ENCODE measurements around the gene SNAPC4. TPM values are rescaled to one million over a fixed set of nuclear protein-coding genes. Genes with fewer than 3 reads are reported as not detected.
A peak's percentile ranks its signal among the peaks of the same experiment; 100 is the strongest.

The SNAPC4 gene
- total and polyA plus RNA-seq, 4 donors, result 1.6 to 13.9 (median 7.3) TPM

DNA sequence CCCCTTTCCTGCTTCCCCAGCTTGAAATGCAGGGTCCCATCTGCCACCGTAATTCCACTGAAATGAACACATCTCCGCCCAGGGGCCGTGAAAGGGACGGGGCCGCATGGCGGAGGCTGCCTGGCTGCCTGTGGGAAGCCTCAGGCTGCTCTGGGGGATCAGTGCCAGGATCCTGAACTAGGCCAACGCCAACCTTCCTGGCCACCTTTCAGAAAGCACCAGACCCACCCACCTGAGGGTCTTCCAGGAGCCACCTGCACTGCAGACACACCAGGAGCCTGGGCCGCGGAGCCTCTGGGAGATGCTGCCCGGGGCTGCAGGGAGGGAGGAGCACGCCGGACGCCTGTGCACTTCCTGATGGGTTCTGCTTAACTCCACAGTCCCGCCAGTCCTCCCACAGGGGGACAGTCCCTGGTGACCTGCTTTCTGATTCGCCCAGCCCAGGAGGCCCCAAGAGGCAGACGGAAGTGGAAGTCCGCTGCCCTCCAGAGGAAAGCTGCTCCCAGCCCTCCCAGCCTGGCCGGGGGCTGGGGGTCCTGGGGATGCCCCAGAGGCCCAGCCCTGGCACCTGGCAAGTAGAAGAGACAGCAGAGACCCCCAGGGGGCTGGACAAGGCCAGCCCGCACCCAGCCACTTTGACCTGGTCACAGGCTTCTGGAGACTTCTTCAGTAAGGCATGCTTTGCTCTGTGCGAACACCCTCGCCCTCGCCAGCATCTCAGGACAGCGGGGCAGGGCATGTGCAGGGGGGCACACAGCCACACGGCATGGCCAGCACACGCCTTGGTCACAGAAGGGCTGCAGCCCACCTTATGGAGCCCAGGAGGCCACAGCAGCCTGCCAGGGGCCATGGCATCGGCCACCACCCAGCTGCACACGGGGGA lies 26.4 kb downstream of the SNAPC4 start, which contains the start of gene CARD9:
CARD9 (minus strand) TSS at position 370 of the 883 bp plus-strand sequence. CDS start 1,591 bp downstream, outside the sequence.
- no peak within 1 kb of the TSS for H3K27ac ChIP-seq (ENCODE audit: low read depth in 1 of 2, low read length in 2 of 2)
- no peaks in the 10 kb centered on the region for H3K36me3 ChIP-seq (ENCODE audit: control insufficient read depth in 1 of 2, insufficient read depth in 2 of 2, low read length in 1 of 2)
- ATAC-seq (ENCODE audit: low FRiP score), result peak; percentile 13
- DNase-seq, result peak in 1 of 2 donors; percentile 80
- H3K27me3 ChIP-seq (ENCODE audit: control insufficient read depth in 1 of 2, insufficient read depth in 2 of 2, low read length in 1 of 2), result no peaks in the 10 kb centered on the region
- no peaks in the 10 kb centered on the region for H3K9me3 ChIP-seq (ENCODE audit: control insufficient read depth, low read length)
- no peak within 1 kb of the TSS for H3K4me3 ChIP-seq (ENCODE audit: low read length in 2 of 2)
- WGBS, 2 donors, result 63 to 66% methylated on average over 27 of the region's 27 CpGs
- no peaks in the 10 kb centered on the region for H3K4me1 ChIP-seq (ENCODE audit: control insufficient read depth in 1 of 2, insufficient read depth in 2 of 2, low read length in 2 of 2)
- intact Hi-C loops (cut with DNase I), result no loop called here

DNA sequence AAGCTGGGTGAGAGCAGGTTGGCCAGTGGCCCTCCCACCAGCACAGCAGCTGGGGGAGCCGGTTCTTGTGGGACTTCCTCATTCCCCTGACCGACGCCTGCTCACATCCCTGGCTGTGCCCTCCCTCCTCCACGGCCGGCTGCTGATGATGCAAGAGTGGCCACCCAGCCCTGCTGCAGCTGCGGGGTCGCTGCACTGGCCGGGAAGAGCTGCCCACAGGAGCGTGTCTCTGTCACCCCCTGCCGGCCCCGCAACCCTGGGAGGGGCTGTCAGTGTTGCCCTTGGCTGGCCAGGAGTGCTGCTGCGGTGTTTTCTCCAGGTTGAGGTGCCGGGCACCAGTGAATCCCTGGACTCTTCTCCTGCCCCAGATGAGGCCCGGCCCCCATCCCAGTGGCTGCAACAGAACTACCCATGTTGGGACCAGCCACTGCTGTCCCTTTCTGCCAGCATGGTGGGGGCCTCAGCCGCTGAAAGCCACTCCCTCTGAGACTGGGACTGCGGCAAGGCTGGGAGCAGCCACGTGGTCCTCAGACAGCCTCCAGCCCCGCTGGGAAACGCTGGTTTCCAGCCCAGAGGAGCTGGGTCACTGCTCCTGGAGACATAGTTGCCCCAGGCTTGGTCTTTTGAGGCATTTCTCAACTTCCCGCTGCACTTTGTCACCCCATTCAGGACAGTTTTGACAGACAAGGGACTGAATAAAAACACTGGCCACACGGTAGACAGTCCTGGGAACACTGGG lies 27.2 kb downstream of the SNAPC4 start:
- no peaks in the 10 kb centered on the region for H3K4me1 ChIP-seq (ENCODE audit: control insufficient read depth in 1 of 2, insufficient read depth in 2 of 2, low read length in 2 of 2)
- whole genome bisulfite sequencing, 2 donors, result 15 to 21% methylated on average over 21 of the region's 21 CpGs
- H3K36me3 ChIP-seq (ENCODE audit: control insufficient read depth in 1 of 2, insufficient read depth in 2 of 2, low read length in 1 of 2), result no peaks in the 10 kb centered on the region
- intact Hi-C loops (cut with DNase I), result no loop called here
- no peak overlapping the region for H3K4me3 ChIP-seq (ENCODE audit: low read length in 2 of 2)
- H3K27me3 ChIP-seq (ENCODE audit: control insufficient read depth in 1 of 2, insufficient read depth in 2 of 2, low read length in 1 of 2), result no peaks in the 10 kb centered on the region
- no peaks in the 10 kb centered on the region for H3K9me3 ChIP-seq (ENCODE audit: control insufficient read depth, low read length)
- no peak overlapping the region for H3K27ac ChIP-seq (ENCODE audit: low read depth in 1 of 2, low read length in 2 of 2)
- DNase-seq, result peak in 1 of 2 donors; percentile 89
- peak; percentile 44 for ATAC-seq (ENCODE audit: low FRiP score)

DNA sequence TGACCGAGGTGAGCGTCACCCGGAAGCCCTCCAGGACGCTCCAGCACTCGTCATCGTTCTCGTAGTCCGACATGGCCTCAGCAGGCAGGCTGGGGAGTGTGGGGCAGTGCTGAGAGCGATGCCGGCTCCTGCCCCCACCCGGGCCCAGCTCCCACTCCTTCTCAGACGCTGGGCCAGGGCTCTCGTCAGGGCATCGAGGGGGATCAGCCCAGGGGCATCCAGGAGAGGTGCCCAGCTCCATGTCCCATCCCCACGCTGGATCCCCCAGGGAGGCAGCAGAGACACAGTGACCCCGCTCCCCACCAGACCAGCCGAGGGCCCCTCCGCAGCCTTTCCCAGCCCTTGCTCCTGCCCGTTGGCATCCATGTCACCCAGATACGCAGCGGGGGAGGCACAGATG lies 28.0 kb downstream of the SNAPC4 start:
- WGBS, 2 donors, result 86 to 88% methylated on average over 20 to 21 of the region's 21 CpGs
- no peak for ATAC-seq (ENCODE audit: low FRiP score)
- no peaks in the 10 kb centered on the region for H3K27me3 ChIP-seq (ENCODE audit: control insufficient read depth in 1 of 2, insufficient read depth in 2 of 2, low read length in 1 of 2)
- no peak overlapping the region for H3K4me3 ChIP-seq (ENCODE audit: low read length in 2 of 2)
- no peaks in the 10 kb centered on the region for H3K36me3 ChIP-seq (ENCODE audit: control insufficient read depth in 1 of 2, insufficient read depth in 2 of 2, low read length in 1 of 2)
- no peaks in the 10 kb centered on the region for H3K9me3 ChIP-seq (ENCODE audit: control insufficient read depth, low read length)
- H3K4me1 ChIP-seq (ENCODE audit: control insufficient read depth in 1 of 2, insufficient read depth in 2 of 2, low read length in 2 of 2), result no peaks in the 10 kb centered on the region
- intact Hi-C loops (cut with DNase I), result no loop called here
- DNase-seq, result no peak
- no peak overlapping the region for H3K27ac ChIP-seq (ENCODE audit: low read depth in 1 of 2, low read length in 2 of 2)

DNA sequence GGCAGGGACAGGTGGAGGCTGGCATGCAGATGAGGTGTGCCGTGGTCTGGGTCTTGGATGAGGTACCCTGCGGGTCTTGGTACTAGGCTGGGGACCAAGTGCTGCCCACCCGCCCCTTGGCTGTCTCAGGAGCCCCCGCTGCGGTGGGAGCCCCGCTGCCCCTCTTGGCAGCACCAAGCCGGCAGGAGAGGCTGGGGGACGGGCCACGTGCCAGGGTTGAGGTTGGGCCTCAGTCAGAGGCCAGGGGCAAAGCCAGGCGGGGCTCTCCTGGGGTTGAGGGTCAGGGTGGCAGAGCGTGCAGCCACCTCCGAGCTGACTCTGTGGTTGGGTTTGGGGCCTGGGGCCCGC lies 28.5 kb downstream of the SNAPC4 start:
- Histone ChIP-seq H3K36me3 (ENCODE audit: control insufficient read depth in 1 of 2, insufficient read depth in 2 of 2, low read length in 1 of 2) (no peaks in the 10 kb centered on the region), H3K4me1 (ENCODE audit: control insufficient read depth in 1 of 2, insufficient read depth in 2 of 2, low read length in 2 of 2) (no peaks in the 10 kb centered on the region), H3K4me3 (ENCODE audit: low read length in 2 of 2) (no peak overlapping the region), H3K27me3 (ENCODE audit: control insufficient read depth in 1 of 2, insufficient read depth in 2 of 2, low read length in 1 of 2) (no peaks in the 10 kb centered on the region), H3K27ac (ENCODE audit: low read depth in 1 of 2, low read length in 2 of 2) (no peak overlapping the region), H3K9me3 (ENCODE audit: control insufficient read depth, low read length) (no peaks in the 10 kb centered on the region)
- intact Hi-C loops (cut with DNase I), result no loop called here
- DNase-seq (no peak), ATAC-seq (ENCODE audit: low FRiP score) (no peak)
- WGBS, 2 donors, result 92% methylated on average over 13 of the region's 13 CpGs

DNA sequence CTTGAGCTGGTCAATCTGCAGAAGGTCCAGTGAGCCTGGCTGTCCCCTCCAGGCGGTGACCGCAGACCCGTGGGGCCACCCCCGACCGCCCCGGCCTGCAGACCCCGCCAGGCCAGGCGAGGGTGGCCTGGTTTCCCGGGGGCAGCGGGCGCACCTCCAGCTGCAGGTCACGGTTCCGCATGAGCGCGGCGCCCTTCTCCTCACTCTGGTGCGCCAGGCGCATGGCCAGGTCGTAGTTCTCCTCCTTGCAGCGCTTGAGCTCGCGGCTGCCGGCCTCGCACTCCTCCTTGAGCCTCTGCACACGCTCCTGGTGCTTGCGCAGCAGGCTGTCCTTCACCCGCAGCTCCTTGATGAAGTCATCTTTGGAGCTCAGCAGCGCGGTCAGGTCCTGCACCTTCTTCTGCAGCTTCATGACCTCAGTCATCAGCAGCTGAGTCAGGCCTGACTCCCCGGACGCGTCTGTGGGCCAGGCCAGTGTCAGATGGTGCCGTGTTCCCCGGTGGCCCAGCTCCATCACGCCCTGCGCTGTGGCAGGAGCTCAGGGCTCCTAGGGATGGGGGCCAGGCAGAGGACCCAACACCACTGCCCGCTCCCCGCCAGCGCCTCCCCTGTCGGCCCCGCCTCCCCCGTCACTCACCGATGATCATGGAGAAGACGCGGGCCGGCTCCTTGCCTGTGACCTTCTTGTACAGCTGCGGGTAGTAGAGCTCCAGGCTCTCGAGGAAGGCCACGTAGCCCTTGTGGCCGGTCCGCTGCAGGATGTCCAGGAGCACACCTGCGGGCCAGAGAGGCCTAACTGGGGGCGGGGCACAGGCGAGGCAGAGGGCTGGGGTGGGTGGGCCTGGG lies 29.1 kb downstream of the SNAPC4 start:
- Histone ChIP-seq H3K27ac (ENCODE audit: low read depth in 1 of 2, low read length in 2 of 2) (no peak overlapping the region), H3K9me3 (ENCODE audit: control insufficient read depth, low read length) (no peaks in the 10 kb centered on the region), H3K4me3 (ENCODE audit: low read length in 2 of 2) (no peak overlapping the region), H3K4me1 (ENCODE audit: control insufficient read depth in 1 of 2, insufficient read depth in 2 of 2, low read length in 2 of 2) (no peaks in the 10 kb centered on the region), H3K36me3 (ENCODE audit: control insufficient read depth in 1 of 2, insufficient read depth in 2 of 2, low read length in 1 of 2) (no peaks in the 10 kb centered on the region), H3K27me3 (ENCODE audit: control insufficient read depth in 1 of 2, insufficient read depth in 2 of 2, low read length in 1 of 2) (no peaks in the 10 kb centered on the region)
- intact Hi-C loops (cut with DNase I), result no loop called here
- WGBS, 2 donors, result 90 to 94% methylated on average over 53 to 54 of the region's 54 CpGs
- ATAC-seq (ENCODE audit: low FRiP score) (no peak), DNase-seq (no peak)

DNA sequence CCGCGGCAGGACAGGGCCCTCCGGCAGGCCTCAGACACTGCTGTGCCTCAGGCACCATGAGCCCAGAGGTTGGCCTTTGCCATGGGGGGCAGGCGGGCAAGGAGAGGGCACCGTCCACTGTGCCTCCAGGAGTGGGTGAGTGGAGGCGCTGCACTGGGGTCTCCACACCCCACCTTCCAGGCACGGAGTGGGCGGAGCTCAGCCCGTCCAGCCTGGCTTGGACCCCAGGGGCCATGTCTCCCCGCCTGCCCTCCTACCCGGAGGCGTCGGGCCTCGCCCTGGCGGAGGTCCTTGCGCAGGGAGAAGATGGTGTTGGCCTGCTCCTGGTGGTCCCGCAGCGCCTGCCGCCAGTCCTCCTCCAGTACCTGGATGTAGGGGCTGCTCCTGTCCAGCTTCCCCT lies 29.9 kb downstream of the SNAPC4 start:
- Histone ChIP-seq H3K4me3 (ENCODE audit: low read length in 2 of 2) (no peak overlapping the region), H3K4me1 (ENCODE audit: control insufficient read depth in 1 of 2, insufficient read depth in 2 of 2, low read length in 2 of 2) (no peaks in the 10 kb centered on the region), H3K9me3 (ENCODE audit: control insufficient read depth, low read length) (no peaks in the 10 kb centered on the region), H3K27me3 (ENCODE audit: control insufficient read depth in 1 of 2, insufficient read depth in 2 of 2, low read length in 1 of 2) (no peaks in the 10 kb centered on the region), H3K36me3 (ENCODE audit: control insufficient read depth in 1 of 2, insufficient read depth in 2 of 2, low read length in 1 of 2) (no peaks in the 10 kb centered on the region), H3K27ac (ENCODE audit: low read depth in 1 of 2, low read length in 2 of 2) (no peak overlapping the region)
- no peak for DNase-seq
- no peak for ATAC-seq (ENCODE audit: low FRiP score)
- WGBS, 2 donors, result 94 to 95% methylated on average over 17 to 19 of the region's 19 CpGs
- intact Hi-C loops (cut with DNase I), result no loop called here

DNA sequence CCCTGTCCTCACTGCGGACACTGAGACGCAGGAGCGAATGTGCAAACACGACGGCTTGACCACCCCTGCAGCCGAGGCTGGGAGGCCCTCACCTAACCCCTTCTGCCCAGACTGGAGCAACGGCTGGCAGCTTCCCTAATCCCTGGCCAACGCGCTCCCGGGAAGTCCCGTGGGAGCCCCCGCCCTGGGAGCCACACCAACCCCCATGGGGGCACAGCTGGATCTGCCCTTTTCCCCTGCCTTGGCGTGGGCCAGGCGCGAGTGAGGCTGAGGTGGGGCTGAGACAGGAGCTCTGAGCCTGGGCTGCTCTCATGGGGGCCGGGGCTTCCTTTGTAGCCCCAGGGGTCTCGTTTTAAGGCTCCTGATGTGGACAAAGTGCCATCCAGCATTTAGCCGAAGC lies 31.8 kb downstream of the SNAPC4 start:
- Histone ChIP-seq H3K4me1 (ENCODE audit: control insufficient read depth in 1 of 2, insufficient read depth in 2 of 2, low read length in 2 of 2) (no peaks in the 10 kb centered on the region), H3K27me3 (ENCODE audit: control insufficient read depth in 1 of 2, insufficient read depth in 2 of 2, low read length in 1 of 2) (no peaks in the 10 kb centered on the region), H3K36me3 (ENCODE audit: control insufficient read depth in 1 of 2, insufficient read depth in 2 of 2, low read length in 1 of 2) (no peaks in the 10 kb centered on the region), H3K9me3 (ENCODE audit: control insufficient read depth, low read length) (no peaks in the 10 kb centered on the region), H3K27ac (ENCODE audit: low read depth in 1 of 2, low read length in 2 of 2) (no peak overlapping the region), H3K4me3 (ENCODE audit: low read length in 2 of 2) (no peak overlapping the region)
- intact Hi-C loops (cut with DNase I), result no loop called here
- DNase-seq, result no peak
- WGBS, 2 donors, result 64 to 73% methylated on average over 15 to 18 of the region's 18 CpGs
- ATAC-seq (ENCODE audit: low FRiP score), result no peak

DNA sequence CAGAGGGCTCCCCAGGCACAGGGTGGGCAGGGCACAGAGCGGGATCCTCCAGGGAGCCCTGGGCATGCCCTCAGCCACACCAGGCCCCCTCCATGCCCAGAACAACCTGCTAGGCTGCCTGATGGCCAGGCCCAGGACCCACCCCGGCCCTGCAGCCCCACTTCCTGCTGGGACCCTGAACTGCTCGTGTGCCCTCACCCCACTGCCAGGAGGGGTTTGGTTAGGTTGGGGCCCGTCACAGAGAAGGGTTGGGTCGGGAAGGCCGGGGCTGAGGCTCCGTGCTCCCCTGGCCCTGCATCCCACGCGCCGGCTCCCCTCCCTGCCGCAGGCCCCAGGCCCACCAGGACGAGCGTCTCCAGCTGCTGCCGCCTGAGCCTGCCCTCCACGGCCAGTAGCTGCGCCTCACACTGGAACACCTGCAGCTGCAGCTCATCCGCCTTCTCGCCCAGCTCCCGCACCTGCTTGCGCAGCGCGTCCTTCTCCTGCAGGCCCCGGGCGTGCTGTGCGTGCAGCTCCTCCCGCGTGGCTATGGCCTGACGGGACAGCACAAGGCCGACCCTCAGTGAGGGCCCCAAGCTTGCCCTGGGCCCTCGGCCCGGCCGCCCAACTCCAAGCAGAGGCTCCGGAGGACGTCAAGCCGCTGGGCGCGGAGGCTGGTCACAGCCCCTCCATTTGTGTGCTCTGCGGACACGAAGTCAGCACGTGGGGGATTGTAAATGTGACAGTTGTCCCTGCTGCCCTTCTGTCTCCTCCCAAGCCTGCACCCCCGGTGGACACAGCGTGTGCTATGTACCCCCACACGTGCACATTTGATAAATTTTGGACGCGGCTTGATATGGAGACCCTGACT lies 32.4 kb downstream of the SNAPC4 start:
- Histone ChIP-seq H3K4me1 (ENCODE audit: control insufficient read depth in 1 of 2, insufficient read depth in 2 of 2, low read length in 2 of 2) (no peaks in the 10 kb centered on the region), H3K9me3 (ENCODE audit: control insufficient read depth, low read length) (no peaks in the 10 kb centered on the region), H3K36me3 (ENCODE audit: control insufficient read depth in 1 of 2, insufficient read depth in 2 of 2, low read length in 1 of 2) (no peaks in the 10 kb centered on the region), H3K4me3 (ENCODE audit: low read length in 2 of 2) (no peak overlapping the region), H3K27ac (ENCODE audit: low read depth in 1 of 2, low read length in 2 of 2) (no peak overlapping the region), H3K27me3 (ENCODE audit: control insufficient read depth in 1 of 2, insufficient read depth in 2 of 2, low read length in 1 of 2) (no peaks in the 10 kb centered on the region)
- ATAC-seq (ENCODE audit: low FRiP score) (no peak), DNase-seq (no peak)
- WGBS, 2 donors, result 87 to 88% methylated on average over 43 to 45 of the region's 45 CpGs
- intact Hi-C loops (cut with DNase I), result no loop called here

All from aorta (tissue), 5 donors.